ENCODE measurements around the gene RPP38. TPM values are rescaled to one million over a fixed set of nuclear protein-coding genes. Genes with fewer than 3 reads are reported as not detected.

RPP38 gene
- 10 to 100 TPM; 24.2 to 30.4 (median 27.3) TPM for polyA plus RNA-seq (ENCODE audit: insufficient read length in 4 of 4)

- peak; percentile 90 to 93 (median 93) for DNase-seq (ENCODE audit: low read depth in 4 of 4, low spot score in 3 of 4)
These were observed at the start of gene RPP38 for GRCh38 chr10:15097011-15097812. Gene RPP38, plus strand, starts transcription at chr10:15097355. Its CDS starts 5,960 bp downstream, at chr10:15103315.

- DNase-seq (ENCODE audit: low read depth in 4 of 4, low spot score in 3 of 4), result no peak
These were observed 47.6 kb upstream of the RPP38 start for GRCh38 chr10:15049533-15049932.

GRCh38 chr10:15052121-15052520 is 45.0 kb upstream of the RPP38 start:
- no peak for DNase-seq (ENCODE audit: low read depth in 4 of 4, low spot score in 3 of 4)

GRCh38 chr10:15053061-15053460 is 44.1 kb upstream of the RPP38 start:
- DNase-seq (ENCODE audit: low read depth in 4 of 4, low spot score in 3 of 4), result no peak

- DNase-seq (ENCODE audit: low read depth in 4 of 4, low spot score in 3 of 4), result no peak
These were observed 38.5 kb upstream of the RPP38 start for GRCh38 chr10:15058689-15059088.

GRCh38 chr10:15059914-15060313 is 37.2 kb upstream of the RPP38 start:
- DNase-seq (ENCODE audit: low read depth in 4 of 4, low spot score in 3 of 4), result no peak

GRCh38 chr10:15060638-15061037 is 36.5 kb upstream of the RPP38 start:
- no peak for DNase-seq (ENCODE audit: low read depth in 4 of 4, low spot score in 3 of 4)

GRCh38 chr10:15067154-15067553 is 30.0 kb upstream of the RPP38 start:
- no peak for DNase-seq (ENCODE audit: low read depth in 4 of 4, low spot score in 3 of 4)

- no peak for DNase-seq (ENCODE audit: low read depth in 4 of 4, low spot score in 3 of 4)
These were observed 28.4 kb upstream of the RPP38 start for GRCh38 chr10:15068802-15069201.

GRCh38 chr10:15069230-15069629 is 27.9 kb upstream of the RPP38 start:
- no peak for DNase-seq (ENCODE audit: low read depth in 4 of 4, low spot score in 3 of 4)

GRCh38 chr10:15072358-15072757 is 24.8 kb upstream of the RPP38 start:
- DNase-seq (ENCODE audit: low read depth in 4 of 4, low spot score in 3 of 4), result no peak

GRCh38 chr10:15075421-15075820 is 21.7 kb upstream of the RPP38 start:
- DNase-seq (ENCODE audit: low read depth in 4 of 4, low spot score in 3 of 4), result no peak

GRCh38 chr10:15083674-15084501 is 13.3 kb upstream of the RPP38 start:
- no peak for DNase-seq (ENCODE audit: low read depth in 4 of 4, low spot score in 3 of 4)

GRCh38 chr10:15084502-15084922 is 12.6 kb upstream of the RPP38 start:
- DNase-seq (ENCODE audit: low read depth in 4 of 4, low spot score in 3 of 4), result peak; percentile 65 to 81 (median 72)

- DNase-seq (ENCODE audit: low read depth in 4 of 4, low spot score in 3 of 4), result peak; percentile 46 to 78 (median 68)
These were observed 8.5 kb upstream of the RPP38 start, which contains the start of gene ACBD7 for GRCh38 chr10:15088428-15089261. Gene ACBD7, minus strand, starts transcription at chr10:15088776. Its CDS starts 48 bp downstream, at chr10:15088728.

- DNase-seq (ENCODE audit: low read depth in 4 of 4, low spot score in 3 of 4), result no peak
These were observed 5.7 kb upstream of the RPP38 start for GRCh38 chr10:15091418-15091817.

GRCh38 chr10:15092855-15093408 is 4.2 kb upstream of the RPP38 start:
- DNase-seq (ENCODE audit: low read depth in 4 of 4, low spot score in 3 of 4), result no peak

GRCh38 chr10:15096661-15097010 is 519 bp upstream of the RPP38 start:
- no peak for DNase-seq (ENCODE audit: low read depth in 4 of 4, low spot score in 3 of 4)

GRCh38 chr10:15099886-15100285 is 2.7 kb downstream of the RPP38 start:
- no peak for DNase-seq (ENCODE audit: low read depth in 4 of 4, low spot score in 3 of 4)

GRCh38 chr10:15103513-15103912 is 6.4 kb downstream of the RPP38 start:
- no peak for DNase-seq (ENCODE audit: low read depth in 4 of 4, low spot score in 3 of 4)
